Breast epithelium (tissue), 3 donors: ENCODE results near the gene RNF121.

Experiments
- POLR2A ChIP-seq: fragments of 450-650 bp; IDR thresholded peaks from one replicate; pipeline ENCODE4 v1.6.1; 2016; ENCODE audit warnings: antibody characterized with exemption, mild to moderate bottlenecking, moderate library complexity
- POLR2AphosphoS5 ChIP-seq, 3 donors: sonication (generic); formaldehyde crosslinking; IDR thresholded peaks; one replicate each; pipeline ENCODE4 v1.6.1; 2017; ENCODE audit warnings: antibody characterized with exemption in 3 of 3
- TF ChIP-seq, protein P1 (sequence below), 3 donors: fragments of 450-650 bp; IDR thresholded peaks; one replicate each; pipeline ENCODE4 v1.5.1; 2016 to 2017; ENCODE audit warnings: antibody characterized with exemption in 3 of 3, mild to moderate bottlenecking in 3 of 3, moderate library complexity in 3 of 3

DNA sequence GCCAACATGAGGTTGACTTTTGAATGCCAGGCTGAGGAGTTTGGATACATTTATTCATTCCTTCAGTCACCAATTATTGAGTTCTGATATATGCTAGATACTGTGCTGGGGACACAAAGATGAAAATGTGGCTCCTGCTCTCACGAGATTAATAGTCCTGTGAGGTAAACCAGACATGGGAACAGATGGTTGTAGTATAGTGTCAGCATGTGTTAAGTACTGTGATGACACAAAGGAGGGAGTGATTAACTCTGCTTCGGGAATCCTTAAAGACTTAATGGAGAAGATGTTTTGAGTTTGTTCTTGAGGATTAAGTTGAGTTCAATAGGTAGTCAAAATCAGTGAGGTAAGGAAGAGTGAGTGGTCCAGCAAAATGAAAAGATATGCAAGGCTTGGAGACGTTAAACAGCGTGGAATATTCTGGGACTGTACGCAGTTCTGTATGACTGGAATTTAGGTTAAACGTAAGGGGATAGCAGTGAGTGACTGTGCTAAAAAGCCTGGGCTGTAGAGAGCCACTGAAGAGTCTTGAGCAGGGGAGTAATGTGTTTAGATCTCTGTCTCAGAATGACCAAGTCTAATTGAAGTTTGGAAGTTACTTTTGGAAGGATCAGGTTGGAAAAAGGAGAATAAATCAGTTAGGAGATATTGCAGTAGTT lies 11.8 kb downstream of the RNF121 start:
- TF ChIP-seq, protein P1, sequence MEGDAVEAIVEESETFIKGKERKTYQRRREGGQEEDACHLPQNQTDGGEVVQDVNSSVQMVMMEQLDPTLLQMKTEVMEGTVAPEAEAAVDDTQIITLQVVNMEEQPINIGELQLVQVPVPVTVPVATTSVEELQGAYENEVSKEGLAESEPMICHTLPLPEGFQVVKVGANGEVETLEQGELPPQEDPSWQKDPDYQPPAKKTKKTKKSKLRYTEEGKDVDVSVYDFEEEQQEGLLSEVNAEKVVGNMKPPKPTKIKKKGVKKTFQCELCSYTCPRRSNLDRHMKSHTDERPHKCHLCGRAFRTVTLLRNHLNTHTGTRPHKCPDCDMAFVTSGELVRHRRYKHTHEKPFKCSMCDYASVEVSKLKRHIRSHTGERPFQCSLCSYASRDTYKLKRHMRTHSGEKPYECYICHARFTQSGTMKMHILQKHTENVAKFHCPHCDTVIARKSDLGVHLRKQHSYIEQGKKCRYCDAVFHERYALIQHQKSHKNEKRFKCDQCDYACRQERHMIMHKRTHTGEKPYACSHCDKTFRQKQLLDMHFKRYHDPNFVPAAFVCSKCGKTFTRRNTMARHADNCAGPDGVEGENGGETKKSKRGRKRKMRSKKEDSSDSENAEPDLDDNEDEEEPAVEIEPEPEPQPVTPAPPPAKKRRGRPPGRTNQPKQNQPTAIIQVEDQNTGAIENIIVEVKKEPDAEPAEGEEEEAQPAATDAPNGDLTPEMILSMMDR (IDR thresholded peaks at IDR 0.05): no peak
- TF ChIP-seq POLR2A (no peak), POLR2AphosphoS5 (IDR thresholded peaks at IDR 0.05) (no peak)
